Stimulated activated CD8-positive, alpha-beta memory T cell treated with anti-CD3 and anti-CD28 coated beads, Interleukin-7, amount 100 ng/mL, for 4 hours (primary cell): ENCODE data around the gene DGUOK.
"Not testable (repeated sequence)": the region's sequence is repeated elsewhere in the genome, so short reads cannot be mapped to it uniquely, and the experiment has no call there.

ENCODE experiments used
- DNase-seq, 2 donors: peaks; one replicate each; pipeline ENCODE4 v3.0.0-alpha.2; 2020; ENCODE audit warnings: low read depth in 2 of 2

The DGUOK gene

GRCh38 chr2:73920577-73921545 lies 5.8 kb upstream of the DGUOK start:
- DNase-seq = no peak

DNA sequence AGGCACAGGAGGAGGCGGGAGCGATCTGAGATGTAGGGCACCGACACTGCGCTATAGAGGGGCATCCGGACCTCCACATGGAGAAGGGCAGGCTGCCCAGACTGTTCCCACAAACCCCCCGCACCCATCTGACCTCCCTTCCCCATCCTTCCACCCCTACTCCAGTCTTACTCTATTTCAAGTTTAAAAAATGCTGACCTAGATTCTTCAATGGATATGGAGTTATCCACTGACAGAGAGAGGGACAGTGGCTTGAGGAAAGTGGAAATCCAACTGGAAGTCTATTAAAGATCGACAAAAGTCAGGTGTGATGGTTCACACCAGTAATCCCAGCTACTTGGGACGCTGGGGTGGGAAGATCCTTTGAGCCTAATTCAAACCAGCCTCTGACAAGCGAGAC lies 5.1 kb upstream of the DGUOK start:
- DNase-seq = no peak

GRCh38 chr2:73922681-73923080 lies 4.0 kb upstream of the DGUOK start:
- DNase-seq = no peak

- DNase-seq = no peak
Observed at GRCh38 chr2:73925033-73925704, 1.5 kb upstream of the DGUOK start.

- DNase-seq = no peak
Observed at GRCh38 chr2:73925853-73926492, 707 bp upstream of the DGUOK start.

GRCh38 chr2:73927344-73927743 lies 664 bp downstream of the DGUOK start:
- DNase-seq = no peak

- DNase-seq = no peak
Observed at GRCh38 chr2:73928963-73929347, 2.3 kb downstream of the DGUOK start.

GRCh38 chr2:73930386-73930785 lies 3.7 kb downstream of the DGUOK start:
- DNase-seq = no peak

DNA sequence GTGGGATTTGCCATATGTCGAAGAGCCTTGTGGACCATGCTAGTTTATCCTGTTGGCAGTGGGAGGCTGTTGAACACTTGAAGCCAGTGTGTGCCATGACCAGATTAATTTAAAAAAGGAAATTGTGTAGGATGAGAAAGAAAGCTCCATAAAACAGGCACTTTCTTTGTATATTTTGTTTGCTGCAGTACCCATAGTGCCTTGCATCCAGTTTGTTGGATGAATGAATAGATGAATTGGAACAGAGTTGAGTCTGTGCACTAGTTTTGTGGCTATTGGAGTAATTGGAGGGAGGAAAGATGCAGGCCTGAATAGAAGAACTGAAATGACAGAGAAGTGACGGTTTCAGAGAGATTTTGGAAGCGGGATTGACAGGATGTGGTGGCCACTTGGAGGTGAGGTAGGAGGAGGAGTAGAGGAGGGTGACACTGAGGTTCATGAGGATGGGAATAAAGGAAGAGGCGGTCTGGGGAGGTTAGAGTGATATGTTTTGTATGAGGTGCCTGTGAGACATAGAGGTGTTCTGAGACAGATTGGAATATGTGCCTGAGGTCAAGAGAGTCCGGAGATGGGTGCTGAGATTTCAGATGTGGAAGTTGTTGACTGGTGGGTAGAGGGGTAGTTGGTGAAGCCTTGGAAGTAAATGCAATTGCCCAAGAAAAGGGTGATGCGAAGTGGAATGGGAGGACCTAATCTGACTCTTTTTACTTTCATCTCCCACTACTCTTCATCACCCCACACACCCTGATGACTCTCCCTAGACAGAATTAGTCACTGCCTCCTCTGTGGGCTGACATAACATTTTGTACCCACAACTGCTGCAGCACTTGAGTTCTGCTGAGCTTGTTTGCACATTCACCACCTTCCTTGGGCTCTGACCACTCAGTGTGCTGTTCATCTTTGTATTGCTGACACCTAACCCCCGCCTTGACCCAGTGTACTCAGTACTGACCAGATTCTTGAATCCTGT lies 5.1 kb downstream of the DGUOK start:
- DNase-seq = peak; percentile 42 to 57

DNA sequence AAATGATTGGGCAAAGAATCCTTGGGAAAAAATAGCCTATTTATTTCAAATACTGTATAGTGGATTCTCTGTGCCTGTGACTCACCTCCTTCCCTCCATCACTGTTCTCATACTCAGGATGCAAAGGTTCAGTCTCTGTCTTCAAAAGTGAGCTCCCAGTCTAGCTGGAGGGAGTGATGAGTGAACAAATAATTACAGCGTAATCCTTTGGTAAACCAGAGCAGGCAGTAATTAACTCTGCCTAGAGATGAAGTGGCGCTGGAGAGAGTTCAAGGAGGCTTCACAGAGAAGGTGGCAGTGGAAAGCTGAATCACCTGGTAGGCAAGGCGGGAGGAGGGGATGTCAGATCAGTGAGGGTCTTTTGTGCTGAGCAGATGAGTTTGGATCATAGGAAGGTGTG lies 6.5 kb downstream of the DGUOK start:
- no peak for DNase-seq

DNA sequence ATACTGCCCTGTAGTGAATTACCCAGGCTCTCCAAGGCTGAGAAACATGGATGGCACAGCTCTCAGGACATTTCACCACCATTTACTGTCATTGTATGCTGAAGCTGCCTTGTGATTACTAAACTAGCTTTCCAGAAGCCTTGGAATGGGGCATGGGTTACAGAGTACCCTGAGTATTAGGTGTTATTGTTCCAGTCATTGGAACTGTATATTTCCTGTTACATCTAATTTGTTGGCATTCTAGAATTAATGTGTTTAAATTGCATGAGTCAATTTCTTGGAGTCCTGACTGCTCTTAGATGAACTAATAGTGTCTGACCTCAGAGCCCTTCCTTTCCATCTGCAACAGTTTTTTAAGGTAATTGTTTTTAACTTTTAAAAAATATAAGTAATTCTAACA lies 9.0 kb downstream of the DGUOK start:
- DNase-seq = no peak

DNA sequence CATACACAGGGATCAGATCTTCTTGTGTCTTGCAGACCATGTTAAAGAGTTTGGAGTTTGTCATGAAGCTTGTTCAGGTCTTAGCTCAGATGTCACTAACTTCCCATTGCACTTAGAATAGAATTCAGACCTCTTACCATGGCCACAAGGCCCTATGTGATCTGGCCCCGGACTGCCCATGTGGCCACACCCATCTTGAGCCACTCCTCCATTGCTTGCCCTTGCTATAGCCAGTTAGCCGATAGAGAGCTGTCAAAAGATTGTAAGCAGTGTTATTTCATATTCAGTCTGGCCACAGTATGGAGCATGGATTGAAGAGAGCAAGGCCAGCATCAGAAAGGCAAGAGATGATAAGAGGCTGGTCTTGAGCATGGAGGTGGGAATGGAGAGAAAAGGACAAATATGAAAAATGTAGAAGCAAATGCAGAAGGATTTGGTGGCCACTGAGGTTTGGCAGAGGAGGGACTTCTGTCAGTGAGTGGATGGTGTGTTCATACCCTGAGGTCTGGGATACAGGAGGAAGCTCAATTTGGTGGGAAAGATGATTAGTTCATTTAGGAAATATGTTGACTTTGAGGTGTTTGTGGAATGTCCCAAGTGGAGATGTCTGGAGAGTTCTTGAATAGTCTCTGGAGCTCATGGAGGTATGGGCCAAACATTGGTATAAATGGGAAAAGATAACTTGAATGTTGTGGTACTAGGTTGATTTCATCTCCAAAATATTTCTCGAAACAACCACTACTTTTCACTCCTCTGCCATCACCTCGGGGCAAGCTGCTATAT lies 10.6 kb downstream of the DGUOK start:
- no peak for DNase-seq

GRCh38 chr2:73937899-73938298 lies 11.2 kb downstream of the DGUOK start:
- DNase-seq = no peak

DNA sequence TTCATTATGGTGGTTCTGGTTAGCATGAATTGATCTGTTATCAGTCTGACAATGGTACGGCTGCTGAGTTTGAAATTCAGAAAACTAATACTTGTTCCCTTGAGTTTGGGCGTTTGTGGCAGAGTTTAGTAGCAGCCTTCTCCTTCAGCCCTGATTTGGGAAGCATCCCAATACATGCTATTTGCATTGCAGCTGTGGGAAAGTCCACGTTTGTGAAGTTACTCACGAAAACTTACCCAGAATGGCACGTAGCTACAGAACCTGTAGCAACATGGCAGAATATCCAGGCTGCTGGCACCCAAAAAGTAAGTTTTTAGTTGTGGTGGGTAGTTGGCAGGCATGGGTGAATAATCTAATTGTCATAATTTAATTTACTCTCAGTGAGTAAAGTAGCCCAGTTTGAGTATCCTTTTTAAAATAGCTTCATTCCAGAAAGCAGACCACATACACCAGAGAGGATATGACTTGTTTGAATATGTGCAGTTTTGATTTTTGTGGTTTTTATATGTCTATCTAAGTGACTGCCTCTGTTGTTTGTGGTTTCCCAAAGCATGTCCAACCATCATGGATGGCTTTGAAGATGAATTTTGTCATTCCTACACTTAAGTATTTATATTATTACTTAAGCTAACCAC lies 12.2 kb downstream of the DGUOK start:
- no peak for DNase-seq

GRCh38 chr2:73939419-73939818 lies 12.7 kb downstream of the DGUOK start:
- no peak for DNase-seq

- DNase-seq = not testable (repeated sequence)
Observed at GRCh38 chr2:73940066-73940465, 13.4 kb downstream of the DGUOK start.

DNA sequence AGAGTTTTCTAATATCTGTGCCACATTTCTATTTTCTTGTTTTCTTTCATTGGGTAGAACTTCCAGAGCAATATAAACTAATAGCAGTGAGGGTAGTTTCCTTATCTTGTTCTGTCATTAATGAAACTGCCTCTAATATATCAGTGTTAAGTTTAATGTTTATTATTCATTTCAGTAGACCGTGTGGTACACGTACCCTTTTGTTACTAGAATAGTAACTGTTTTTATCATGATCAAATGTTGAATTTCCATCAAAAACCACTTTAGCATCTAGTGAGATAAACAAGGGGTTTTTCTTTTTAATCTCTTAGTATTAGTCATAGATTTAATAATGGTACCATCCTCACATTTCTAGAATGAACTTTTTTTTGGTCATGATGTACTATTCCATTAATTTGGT lies 16.0 kb downstream of the DGUOK start:
- no peak for DNase-seq

GRCh38 chr2:73944714-73945113 lies 18.0 kb downstream of the DGUOK start:
- no peak for DNase-seq

DNA sequence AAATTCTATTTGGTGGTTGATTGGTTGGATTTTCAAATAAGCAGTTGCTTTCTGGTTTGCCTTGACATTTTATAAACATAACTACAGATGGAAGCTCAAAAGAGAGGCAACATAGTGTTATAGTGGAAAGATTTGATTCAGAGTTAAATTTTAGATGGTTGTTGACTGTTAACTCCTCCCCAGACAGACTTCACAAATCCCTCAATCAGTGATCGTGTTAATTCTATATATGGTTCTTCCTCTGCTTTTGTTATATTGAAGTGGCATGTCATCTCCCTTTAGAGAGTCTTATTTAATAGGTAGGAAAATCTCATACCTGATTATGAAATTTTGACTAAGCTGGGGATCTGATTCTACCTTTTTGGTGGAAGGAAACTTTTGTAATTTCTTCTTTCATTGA lies 19.5 kb downstream of the DGUOK start:
- DNase-seq = no peak

DNA sequence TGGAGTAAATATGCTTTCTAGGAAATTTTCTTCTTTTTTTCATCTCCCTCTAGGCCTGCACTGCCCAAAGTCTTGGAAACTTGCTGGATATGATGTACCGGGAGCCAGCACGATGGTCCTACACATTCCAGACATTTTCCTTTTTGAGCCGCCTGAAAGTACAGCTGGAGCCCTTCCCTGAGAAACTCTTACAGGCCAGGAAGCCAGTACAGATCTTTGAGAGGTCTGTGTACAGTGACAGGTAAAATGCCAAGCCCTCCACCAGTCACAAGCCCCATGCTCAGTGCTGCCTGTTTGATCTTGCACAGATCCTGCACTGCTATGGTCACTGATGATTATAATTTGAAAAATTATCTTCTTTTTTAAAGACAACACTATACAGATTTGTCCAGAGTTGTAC lies 20.0 kb downstream of the DGUOK start:
- DNase-seq = no peak
